Tibial artery (tissue), 4 donors: ENCODE results near the gene KIAA1671.
A peak's percentile ranks its signal among the peaks of the same experiment; 100 is the strongest.

Source experiments
- DNase-seq, 2 donors: peaks; one replicate each; pipeline ENCODE4 v3.0.0-alpha.2; 2019
- H3K27ac ChIP-seq, 2 donors: fragments of 200-600 bp; sonication (generic) in 1 of 2; 1 replicate in 1 of 2; 2 replicates in 1 of 2; pipeline ENCODE4 v1.5.1; 2018 to 2019; ENCODE audit warnings: mild to moderate bottlenecking in 1 of 2
- H3K27me3 ChIP-seq, 2 donors: fragments of 200-600 bp; sonication (generic) in 1 of 2; one replicate each; pipeline versions ENCODE4 v1.5.1 to v1.6.0; 2016 to 2019
- H3K36me3 ChIP-seq, 3 donors: fragments of 200-600 bp; sonication (generic) in 2 of 3; one replicate each; pipeline ENCODE4 v1.5.1; 2016 to 2019; ENCODE audit warnings: mild to moderate bottlenecking in 2 of 3
- H3K4me1 ChIP-seq, 4 donors: fragments of 200-600 bp; sonication (generic) in 2 of 4; 1 replicate in 3 of 4; 2 replicates in 1 of 4; pipeline ENCODE4 v1.5.1; 2016 to 2019
- H3K4me3 ChIP-seq, 2 donors: fragments of 200-600 bp; sonication (generic) in 1 of 2; 1 replicate in 1 of 2; 2 replicates in 1 of 2; pipeline ENCODE4 v1.5.1; 2018 to 2019; ENCODE audit warnings: mild to moderate bottlenecking in 2 of 2
- H3K9me3 ChIP-seq, 3 donors: fragments of 200-600 bp; sonication (generic) in 1 of 3; one replicate each; pipeline ENCODE4 v1.5.1; 2016 to 2019
- intact Hi-C: fragments of 100-400 bp; cut with DNase I; formaldehyde crosslinking; loops from one replicate; pipeline ENCODE4 v1.15.0; 2023; ENCODE audit warnings: low total_unique reads
- TF ChIP-seq, protein P1 (sequence below), 2 experiments: fragments of 200-600 bp in 1 of 2; fragments of 450-650 bp in 1 of 2; IDR thresholded peaks; one replicate each; pipeline ENCODE4 v1.5.1; 2017 to 2019; ENCODE audit warnings: antibody characterized with exemption in 2 of 2, mild to moderate bottlenecking in 1 of 2, moderate library complexity in 1 of 2

KIAA1671 gene

DNA sequence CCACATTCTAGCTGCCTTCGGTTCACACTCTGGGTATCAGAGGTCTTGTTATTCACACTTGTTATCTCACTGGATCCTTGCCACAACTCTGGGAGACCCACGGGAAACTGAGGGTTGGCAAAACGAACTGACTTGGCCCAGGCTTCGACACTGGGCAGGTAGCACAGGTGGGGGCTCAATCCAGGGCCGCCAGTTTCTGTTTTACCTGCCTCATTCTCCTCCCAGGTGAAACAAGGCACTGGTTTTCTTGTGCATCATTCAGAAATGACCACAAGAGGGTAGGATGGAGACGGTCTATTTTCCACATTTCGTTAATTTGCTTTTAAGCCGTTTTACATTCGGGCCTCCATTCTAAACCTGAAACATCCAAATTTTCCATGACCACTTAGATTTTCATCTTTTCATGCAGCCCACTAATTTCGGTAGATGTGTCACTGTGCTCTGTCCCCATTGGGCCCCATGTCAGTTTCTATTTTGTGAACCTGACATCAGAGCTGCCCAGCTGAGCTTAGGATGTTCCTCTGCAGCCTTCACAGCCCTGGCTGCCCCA, 108.1 kb downstream of the KIAA1671 start:
- Histone ChIP-seq H3K9me3 (no peaks in the 10 kb centered on the region), H3K27ac (no peak overlapping the region), H3K4me1 (peaks cover 0 to 35% (median 5%) of the 10 kb centered on the region in 4 donors), H3K36me3 (no peaks in the 10 kb centered on the region), H3K4me3 (no peak overlapping the region), H3K27me3 (no peaks in the 10 kb centered on the region)
- no peak for DNase-seq
- TF ChIP-seq, protein P1, sequence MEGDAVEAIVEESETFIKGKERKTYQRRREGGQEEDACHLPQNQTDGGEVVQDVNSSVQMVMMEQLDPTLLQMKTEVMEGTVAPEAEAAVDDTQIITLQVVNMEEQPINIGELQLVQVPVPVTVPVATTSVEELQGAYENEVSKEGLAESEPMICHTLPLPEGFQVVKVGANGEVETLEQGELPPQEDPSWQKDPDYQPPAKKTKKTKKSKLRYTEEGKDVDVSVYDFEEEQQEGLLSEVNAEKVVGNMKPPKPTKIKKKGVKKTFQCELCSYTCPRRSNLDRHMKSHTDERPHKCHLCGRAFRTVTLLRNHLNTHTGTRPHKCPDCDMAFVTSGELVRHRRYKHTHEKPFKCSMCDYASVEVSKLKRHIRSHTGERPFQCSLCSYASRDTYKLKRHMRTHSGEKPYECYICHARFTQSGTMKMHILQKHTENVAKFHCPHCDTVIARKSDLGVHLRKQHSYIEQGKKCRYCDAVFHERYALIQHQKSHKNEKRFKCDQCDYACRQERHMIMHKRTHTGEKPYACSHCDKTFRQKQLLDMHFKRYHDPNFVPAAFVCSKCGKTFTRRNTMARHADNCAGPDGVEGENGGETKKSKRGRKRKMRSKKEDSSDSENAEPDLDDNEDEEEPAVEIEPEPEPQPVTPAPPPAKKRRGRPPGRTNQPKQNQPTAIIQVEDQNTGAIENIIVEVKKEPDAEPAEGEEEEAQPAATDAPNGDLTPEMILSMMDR (IDR thresholded peaks at IDR 0.05) = peak; percentile 56 to 71
- intact Hi-C loops = no loop called here

DNA sequence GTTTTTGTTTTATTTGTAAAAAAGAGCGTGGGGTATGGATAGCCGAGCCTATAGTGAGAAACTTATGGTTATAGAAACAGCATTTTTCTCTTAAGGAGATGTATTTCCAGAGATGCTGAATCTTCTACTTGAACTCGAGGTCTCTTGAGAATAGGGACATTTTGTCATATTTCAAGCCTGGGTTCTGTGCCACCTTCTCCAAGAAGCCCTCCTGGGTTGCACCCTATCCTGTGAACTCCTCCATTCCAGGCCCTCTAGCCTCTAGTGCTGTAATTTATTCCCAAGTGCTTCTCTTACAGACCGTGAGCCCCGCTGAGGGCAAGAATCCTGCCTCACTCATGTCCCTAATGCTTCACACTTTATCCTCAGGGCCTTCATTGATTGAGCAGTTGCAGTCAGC, 108.6 kb downstream of the KIAA1671 start:
- TF ChIP-seq, protein P1 (IDR thresholded peaks at IDR 0.05) = no peak
- intact Hi-C loops = no loop called here
- no peak overlapping the region for H3K4me3 ChIP-seq
- DNase-seq = no peak
- H3K4me1 ChIP-seq = peaks cover 0 to 35% (median 5%) of the 10 kb centered on the region in 4 donors
- H3K27me3 ChIP-seq = no peaks in the 10 kb centered on the region
- no peaks in the 10 kb centered on the region for H3K36me3 ChIP-seq
- H3K9me3 ChIP-seq = no peaks in the 10 kb centered on the region
- peak overlapping the region in 1 of 2 donors; percentile 18 for H3K27ac ChIP-seq

DNA sequence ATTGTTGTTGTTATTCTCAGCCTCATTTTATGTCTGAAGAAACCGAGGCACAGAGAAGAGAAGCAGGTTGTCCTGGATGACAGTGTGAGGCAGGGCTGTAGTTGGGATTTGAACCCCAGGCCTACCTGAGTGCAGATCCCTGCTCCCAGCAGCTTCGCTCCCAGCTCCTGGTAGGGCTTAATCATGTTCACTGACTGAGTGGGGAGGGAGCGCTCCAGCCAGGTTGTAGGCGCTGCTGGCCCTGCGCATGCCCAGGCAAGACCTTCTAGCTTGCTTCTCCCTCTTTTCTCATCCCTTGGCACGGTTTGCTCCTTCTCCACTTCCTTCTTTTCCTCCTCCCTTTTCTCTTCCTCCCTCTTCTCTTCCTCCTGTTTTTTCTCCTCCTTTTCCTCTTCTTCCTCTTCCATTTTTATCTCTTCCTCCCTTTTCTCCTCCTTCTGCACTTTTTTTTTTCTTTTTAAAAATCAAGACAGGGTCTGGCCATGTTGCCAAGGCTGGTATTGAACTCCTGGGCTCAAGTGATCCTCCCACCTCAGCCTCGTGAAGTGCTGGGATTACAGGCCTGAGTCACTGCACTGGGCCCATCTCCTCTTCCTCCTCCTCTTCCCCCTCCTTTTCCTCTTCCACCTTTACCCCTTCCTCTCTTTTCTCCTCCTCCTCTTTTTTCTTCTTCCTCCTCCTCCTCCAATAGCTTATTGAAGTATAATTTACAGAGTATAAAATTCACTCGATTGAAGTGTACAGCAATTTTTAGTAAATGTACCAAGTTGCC, 109.3 kb downstream of the KIAA1671 start:
- H3K4me1 ChIP-seq = peaks cover 0 to 39% (median 6%) of the 10 kb centered on the region in 4 donors
- H3K36me3 ChIP-seq = no peaks in the 10 kb centered on the region
- no peaks in the 10 kb centered on the region for H3K27me3 ChIP-seq
- no peak overlapping the region for H3K4me3 ChIP-seq
- no peaks in the 10 kb centered on the region for H3K9me3 ChIP-seq
- TF ChIP-seq, protein P1 (IDR thresholded peaks at IDR 0.05) = no peak
- H3K27ac ChIP-seq = peak overlapping the region; percentile 18 to 34
- intact Hi-C loops = no loop called here
- DNase-seq = no peak

DNA sequence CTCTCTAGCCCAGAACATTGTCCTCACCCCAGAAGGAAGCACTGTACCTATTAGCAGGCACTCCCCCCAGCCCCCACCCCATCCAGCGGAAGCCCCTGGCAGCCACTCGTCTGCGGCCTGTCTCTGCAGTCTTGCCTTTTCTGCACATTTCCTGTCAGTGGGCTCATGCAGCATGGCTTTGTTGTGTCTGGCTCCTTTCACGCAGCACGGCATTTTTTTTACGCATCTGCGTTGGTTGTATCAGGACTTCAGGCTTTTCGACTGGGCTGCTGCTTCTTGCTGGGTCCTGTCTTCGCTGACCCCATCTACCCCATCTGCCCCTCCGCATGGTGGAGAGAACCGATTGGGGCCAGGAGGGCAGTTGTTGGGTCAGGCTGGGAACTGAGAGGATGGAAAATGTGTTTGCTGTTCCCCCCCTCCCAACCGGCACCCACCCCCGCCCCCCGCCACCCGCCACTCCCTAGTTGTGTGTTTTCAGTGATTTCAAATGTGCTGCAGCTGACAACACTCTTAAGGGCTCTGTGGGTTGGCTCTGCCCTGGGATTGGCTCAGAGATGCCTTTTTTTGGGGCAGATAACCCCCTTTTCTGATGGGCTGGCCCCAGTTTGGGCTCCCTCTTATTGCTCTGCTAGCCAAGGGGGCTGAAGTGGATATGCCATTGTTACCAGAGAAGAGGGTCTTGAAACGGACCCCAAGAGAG, 110.0 kb downstream of the KIAA1671 start:
- Histone ChIP-seq H3K27me3 (no peaks in the 10 kb centered on the region), H3K9me3 (no peaks in the 10 kb centered on the region), H3K4me3 (no peak overlapping the region), H3K27ac (peak overlapping the region; percentile 18 to 34), H3K4me1 (peaks cover 0 to 46% (median 12%) of the 10 kb centered on the region in 4 donors), H3K36me3 (no peaks in the 10 kb centered on the region)
- intact Hi-C loops = no loop called here
- TF ChIP-seq, protein P1 (IDR thresholded peaks at IDR 0.05) = no peak
- no peak for DNase-seq

DNA sequence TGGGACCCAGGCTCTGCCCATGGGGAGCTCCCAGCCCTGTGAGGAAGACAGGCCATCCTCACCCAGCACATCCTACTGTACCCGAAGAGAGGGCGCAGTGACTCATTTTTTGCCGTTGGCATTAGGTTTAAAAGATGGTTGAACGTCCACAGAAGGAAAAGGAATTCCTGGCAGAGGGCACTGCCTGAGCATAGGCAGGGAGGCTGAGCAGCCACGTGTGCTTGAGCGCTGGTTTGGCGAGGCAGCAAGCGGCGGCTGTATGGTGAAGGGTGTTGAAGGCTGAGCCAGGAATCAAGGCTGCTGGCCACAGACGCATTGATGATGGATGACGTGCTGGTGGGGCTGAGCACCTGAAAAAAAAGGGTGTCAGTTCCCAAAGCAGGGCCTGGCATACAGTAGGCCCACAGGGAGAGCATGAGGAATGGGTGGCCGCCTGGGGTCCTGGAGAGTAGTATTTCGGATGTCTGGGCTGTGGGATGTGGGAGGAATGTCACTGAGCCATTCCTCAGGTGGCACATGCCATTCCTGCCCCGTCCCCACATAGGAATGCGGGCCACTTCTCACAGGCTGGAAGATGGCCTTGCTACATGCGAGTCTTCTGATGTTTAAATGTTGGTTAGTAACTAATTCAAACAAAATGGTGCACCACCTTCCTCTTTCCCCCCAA, 112.5 kb downstream of the KIAA1671 start:
- intact Hi-C loops = loop anchor here (5.0 kb wide), 1 partner anchor 107 kb away; no protein-coding TSS in a partner anchor
- Histone ChIP-seq H3K27me3 (no peaks in the 10 kb centered on the region), H3K4me1 (peaks cover 7 to 70% (median 28%) of the 10 kb centered on the region in 4 donors), H3K27ac (peak overlapping the region in 1 of 2 donors; percentile 38), H3K9me3 (no peaks in the 10 kb centered on the region), H3K4me3 (no peak overlapping the region), H3K36me3 (no peaks in the 10 kb centered on the region)
- TF ChIP-seq, protein P1 (IDR thresholded peaks at IDR 0.05) = no peak
- peak; percentile 44 to 75 for DNase-seq
